Heart left ventricle (tissue), 16 donors: ENCODE measurements around the gene JAK2. TPM values are rescaled to one million over a fixed set of nuclear protein-coding genes. Genes with fewer than 3 reads are reported as not detected.

ENCODE experiments used
- ATAC-seq, 4 donors: fragments of 200-7000 bp; cut with Tn5 transposase; one replicate each; pipeline ENCODE4 v1.9.1; 2020 to 2022; ENCODE audit warnings: moderate library complexity in 4 of 4, mild to moderate bottlenecking in 3 of 4, moderate number of reproducible peaks in 1 of 4
- DNase-seq, 5 donors: peaks; one replicate each; pipeline ENCODE4 v3.0.0-alpha.2; 2020
- H3K27ac ChIP-seq, 12 donors: fragments of 200-600 bp; sonication (generic) in 4 of 12; one replicate each; pipeline versions ENCODE4 v1.5.0 to v1.8.0; 2016 to 2022; ENCODE audit warnings: mild to moderate bottlenecking in 2 of 12
- H3K27me3 ChIP-seq, 9 donors: fragments of 200-600 bp; sonication (generic) in 2 of 9; one replicate each; pipeline versions ENCODE4 v1.5.1 to v1.8.0; 2016 to 2022; ENCODE audit warnings: mild to moderate bottlenecking in 3 of 9
- H3K36me3 ChIP-seq, 9 donors: fragments of 200-600 bp; sonication (generic) in 2 of 9; one replicate each; pipeline versions ENCODE4 v1.5.0 to v1.8.0; 2018 to 2022; ENCODE audit warnings: mild to moderate bottlenecking in 2 of 9
- H3K4me1 ChIP-seq, 12 donors: fragments of 200-600 bp; sonication (generic) in 4 of 12; one replicate each; pipeline versions ENCODE4 v1.5.0 to v1.8.0; 2016 to 2022; ENCODE audit warnings: mild to moderate bottlenecking in 3 of 12
- H3K4me3 ChIP-seq, 12 donors: fragments of 200-600 bp; sonication (generic) in 4 of 12; one replicate each; pipeline versions ENCODE4 v1.5.0 to v1.8.0; 2017 to 2022; ENCODE audit warnings: mild to moderate bottlenecking in 9 of 12, moderate library complexity in 4 of 12
- H3K9me3 ChIP-seq, 12 donors: fragments of 200-600 bp; sonication (generic) in 4 of 12; one replicate each; pipeline versions ENCODE4 v1.5.0 to v1.8.0; 2016 to 2022; ENCODE audit warnings: mild to moderate bottlenecking in 1 of 12
- POLR2A ChIP-seq, 2 donors: fragments of 450-650 bp; IDR thresholded peaks; one replicate each; pipeline ENCODE4 v1.6.1; 2017; ENCODE audit warnings: antibody characterized with exemption in 2 of 2, mild to moderate bottlenecking in 2 of 2, moderate library complexity in 2 of 2
- WGBS, 4 donors: extraction: QIAGEN DNeasy Blood & Tissue Kit in 2 of 4; methylation state at CpG; one replicate each; pipeline versions ENCODE4 v1.1.5 to v1.1.7; 2013 to 2018; 5-methylcytosine and 5-hydroxymethylcytosine counted together
- intact Hi-C, 10 donors: fragments of 100-400 bp; cut with DNase I; formaldehyde crosslinking; loops; one replicate each; pipeline versions ENCODE4 v1.11.1 to v1.14.2; 2022
- polyA plus RNA-seq, 2 donors: library from polyadenylated mRNA; stranded (reverse); fragments of 200-250 nt; gene quantifications; one replicate each; pipeline ENCODE4 v1.2.3, GENCODE V29; 2013
- total RNA-seq, 9 donors: library from RNA; depleted of rRNA in 2 of 9; stranded (reverse); fragments of >200 nt in 2 of 9; fragmentation: NEBNext Ultra II Directional in 3 of 9; extraction: Animal tissue kit (Norgen Biotek cat#: 25700) in 3 of 9; gene quantifications; one replicate each; pipeline versions ENCODE4 v1.1.0 to v1.2.4, GENCODE V29; 2016 to 2023
- TF ChIP-seq, protein P1 (sequence below), 12 donors: fragments of 200-600 bp; sonication (generic) in 4 of 12; IDR thresholded peaks; one replicate each; pipeline versions ENCODE4 v1.5.0 to v1.8.0; 2018 to 2022; ENCODE audit warnings: antibody characterized with exemption in 12 of 12, mild to moderate bottlenecking in 5 of 12
- donor health status: ischemic (EF 13 %, LVEDD 7.1; RV severe dilation, severe dysfunction).
- donor health status: healthy with polysubstance abuse.
- donor health status: DM: no; HTN: yes; CAD: no.
- donor health status: DM: no; HTN: no; CAD: no.
- donor health status: ischemic (EF 25% LVEDD 6.9; RV normal size, moderate dysfunction).
- donor health status: ischemic (EF 25% LVEDD 5.7; RV mildly dilated, moderate dysfunction).
- donor health status: healthy.
- donor health status: DM: yes; HTN: yes; CAD: no.
- donor health status: ischemic (EF 35%, LVEDD 5.7; RV mildly dilated, moderate dysfunction).
- donor health status: nonischemic (EF 11% LVEDD 7.7; RV severe dilation, severe dysfunction).
- donor health status: DM: yes; HTN: yes; CAD: no.
- donor health status: PGD.
- donor health status: ischemic (EF 29% LVEDD 5.4; RV normal size, mild dysfunction).
- donor health status: nonischemic (EF 23%, LVEDD 6.1; RV moderate dilation, normal function).

Gene JAK2
- total and polyA plus RNA-seq, 11 donors, result 4.3 to 62.9 (median 27.9) TPM

- Histone ChIP-seq H3K9me3 (peaks cover 0 to 17% (median 0%) of the 10 kb centered on the region in 12 donors), H3K27ac (no peak overlapping the region), H3K4me3 (no peak overlapping the region), H3K4me1 (no peaks in the 10 kb centered on the region), H3K27me3 (no peaks in the 10 kb centered on the region), H3K36me3 (no peaks in the 10 kb centered on the region)
- ATAC-seq (no peak), DNase-seq (no peak)
- WGBS, 4 donors, result 87 to 97% (median 91%) methylated on average over 3 of the region's 3 CpGs
- TF ChIP-seq, protein P1, sequence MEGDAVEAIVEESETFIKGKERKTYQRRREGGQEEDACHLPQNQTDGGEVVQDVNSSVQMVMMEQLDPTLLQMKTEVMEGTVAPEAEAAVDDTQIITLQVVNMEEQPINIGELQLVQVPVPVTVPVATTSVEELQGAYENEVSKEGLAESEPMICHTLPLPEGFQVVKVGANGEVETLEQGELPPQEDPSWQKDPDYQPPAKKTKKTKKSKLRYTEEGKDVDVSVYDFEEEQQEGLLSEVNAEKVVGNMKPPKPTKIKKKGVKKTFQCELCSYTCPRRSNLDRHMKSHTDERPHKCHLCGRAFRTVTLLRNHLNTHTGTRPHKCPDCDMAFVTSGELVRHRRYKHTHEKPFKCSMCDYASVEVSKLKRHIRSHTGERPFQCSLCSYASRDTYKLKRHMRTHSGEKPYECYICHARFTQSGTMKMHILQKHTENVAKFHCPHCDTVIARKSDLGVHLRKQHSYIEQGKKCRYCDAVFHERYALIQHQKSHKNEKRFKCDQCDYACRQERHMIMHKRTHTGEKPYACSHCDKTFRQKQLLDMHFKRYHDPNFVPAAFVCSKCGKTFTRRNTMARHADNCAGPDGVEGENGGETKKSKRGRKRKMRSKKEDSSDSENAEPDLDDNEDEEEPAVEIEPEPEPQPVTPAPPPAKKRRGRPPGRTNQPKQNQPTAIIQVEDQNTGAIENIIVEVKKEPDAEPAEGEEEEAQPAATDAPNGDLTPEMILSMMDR (IDR thresholded peaks at IDR 0.05), result no peak
- no peak for TF ChIP-seq POLR2A (IDR thresholded peaks at IDR 0.05)
- intact Hi-C loops, result no loop called here
Measured at GRCh38 chr9:4959031-4959430, 26.0 kb upstream of the JAK2 start.

DNA sequence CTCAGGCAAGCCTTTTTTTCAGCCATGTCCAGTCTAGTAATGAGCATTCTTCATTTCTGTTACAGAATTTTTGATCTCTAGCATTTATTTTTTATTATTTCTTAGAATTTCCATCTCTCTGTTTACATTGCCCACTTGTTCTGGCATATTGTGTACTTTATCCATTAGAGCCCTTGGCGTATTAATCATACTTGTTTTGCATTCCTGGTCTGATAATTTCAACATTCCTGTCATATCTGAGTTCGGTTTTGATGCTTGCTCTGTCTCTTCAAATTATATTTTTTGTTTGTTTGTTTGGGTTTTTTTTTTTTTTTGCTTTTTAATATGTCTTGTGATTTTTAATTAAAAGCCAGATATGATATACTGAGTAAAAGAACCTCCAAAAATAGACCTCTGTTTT, 23.0 kb upstream of the JAK2 start:
- intact Hi-C loops, result no loop called here
- DNase-seq (no peak), ATAC-seq (no peak)
- H3K36me3 ChIP-seq, result no peaks in the 10 kb centered on the region
- no peak overlapping the region for H3K4me3 ChIP-seq
- WGBS, 4 donors, result 43 to 69% (median 63%) methylated on average over 2 of the region's 2 CpGs
- peaks cover 0 to 10% (median 0%) of the 10 kb centered on the region in 12 donors for H3K4me1 ChIP-seq
- H3K9me3 ChIP-seq, result peaks cover 0 to 20% (median 0%) of the 10 kb centered on the region in 12 donors
- H3K27ac ChIP-seq, result no peak overlapping the region
- no peak for TF ChIP-seq POLR2A (IDR thresholded peaks at IDR 0.05)
- TF ChIP-seq, protein P1 (IDR thresholded peaks at IDR 0.05), result no peak
- H3K27me3 ChIP-seq, result no peaks in the 10 kb centered on the region

DNA sequence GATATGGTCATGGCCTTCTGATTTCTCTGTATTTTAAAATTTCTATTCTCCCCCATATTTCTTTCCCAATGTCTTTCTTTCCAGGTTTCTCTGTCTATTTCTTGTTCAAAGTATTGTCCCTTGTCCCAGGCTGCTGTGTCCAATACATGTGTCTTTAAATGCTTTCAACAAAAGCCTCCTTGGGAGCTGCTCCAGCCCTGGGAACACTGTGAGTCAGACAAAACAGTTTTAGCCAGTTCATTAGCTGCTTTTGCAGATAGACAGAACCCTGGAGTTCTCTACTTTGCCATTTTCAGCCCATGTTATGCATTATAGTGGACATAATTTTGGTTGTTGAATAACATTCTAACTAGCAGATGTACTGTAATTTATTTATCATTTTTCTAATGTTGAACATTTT, 20.5 kb upstream of the JAK2 start:
- no peak for TF ChIP-seq POLR2A (IDR thresholded peaks at IDR 0.05)
- TF ChIP-seq, protein P1 (IDR thresholded peaks at IDR 0.05), result no peak
- H3K27ac ChIP-seq, result no peak overlapping the region
- H3K36me3 ChIP-seq, result no peaks in the 10 kb centered on the region
- H3K4me1 ChIP-seq, result peaks cover 0 to 19% (median 0%) of the 10 kb centered on the region in 12 donors
- no peak for DNase-seq
- intact Hi-C loops, result no loop called here
- ATAC-seq, result peak in 1 of 4 donors; percentile 20
- H3K9me3 ChIP-seq, result peaks cover 0 to 20% (median 0%) of the 10 kb centered on the region in 12 donors
- no peaks in the 10 kb centered on the region for H3K27me3 ChIP-seq
- no peak overlapping the region for H3K4me3 ChIP-seq

DNA sequence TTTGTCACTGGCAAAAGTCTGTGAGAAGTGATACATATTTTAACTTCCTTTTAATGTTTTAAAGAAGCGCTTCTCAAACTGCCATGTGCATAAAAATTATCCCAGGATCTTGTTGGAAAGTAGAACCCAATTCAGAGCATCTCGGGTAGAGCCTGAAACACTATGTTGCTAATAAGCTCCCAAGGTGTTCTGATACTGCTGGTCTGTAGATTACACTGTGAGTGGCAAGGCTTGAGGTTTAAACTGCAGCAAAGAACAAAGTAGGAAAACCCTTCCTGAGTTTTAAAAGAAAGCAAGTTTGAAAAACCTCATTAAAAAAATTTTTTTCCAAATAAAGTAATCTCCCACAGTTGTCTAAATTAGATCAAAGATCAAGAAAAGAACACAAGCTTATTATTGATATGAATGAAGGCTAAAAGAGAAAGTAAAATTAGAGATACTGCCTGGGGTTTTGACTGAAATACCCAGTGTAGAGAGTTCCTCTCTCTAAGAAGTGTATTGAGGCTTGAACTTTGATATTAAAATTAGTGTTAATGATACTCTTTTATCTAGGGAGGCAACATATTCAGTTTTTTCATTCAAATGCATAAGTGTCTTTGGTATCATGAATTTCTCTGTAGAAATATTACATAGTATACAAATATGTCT, 19.8 kb upstream of the JAK2 start:
- intact Hi-C loops, result no loop called here
- ATAC-seq (no peak), DNase-seq (no peak)
- Histone ChIP-seq H3K4me1 (peaks cover 0 to 19% (median 0%) of the 10 kb centered on the region in 12 donors), H3K4me3 (no peak overlapping the region), H3K36me3 (no peaks in the 10 kb centered on the region), H3K27me3 (no peaks in the 10 kb centered on the region), H3K9me3 (peaks cover 0 to 20% (median 0%) of the 10 kb centered on the region in 12 donors), H3K27ac (no peak overlapping the region)
- TF ChIP-seq, protein P1 (IDR thresholded peaks at IDR 0.05), result no peak
- TF ChIP-seq POLR2A (IDR thresholded peaks at IDR 0.05), result no peak
- 65 to 78% (median 71%) methylated on average over 2 of the region's 2 CpGs for whole genome bisulfite sequencing, 4 donors
